Activated CD8-positive, alpha-beta memory T cell treated with anti-CD3 and anti-CD28 coated beads, Interleukin-2, amount 10 ng/mL, durations not matched to agents 7 days and 5 days (primary cell): ENCODE data around the gene TRAIP. TPM values are rescaled to one million over a fixed set of nuclear protein-coding genes. Genes with fewer than 3 reads are reported as not detected.
"Not testable (repeated sequence)": the region's sequence is repeated elsewhere in the genome, so short reads cannot be mapped to it uniquely, and the experiment has no call there.

Source experiments
- ATAC-seq: fragments of 150-1000 bp; cut with Tn5 transposase; one replicate; pipeline ENCODE4 v1.10.0; 2021; ENCODE audit warnings: moderate library complexity
- CTCF ChIA-PET: fragments of 350-600 bp; sonication (Branson Sonifier 250); formaldehyde crosslinking; loops from one replicate; lab custom pipeline; 2021; ENCODE audit warnings: antibody characterized with exemption; lab: Charles Lee
- DNase-seq: peaks from one replicate; pipeline ENCODE4 v3.0.0-alpha.2; 2020
- H3K27ac Mint-ChIP-seq: one replicate; pipeline ENCODE4 v1.8.0; 2021; ENCODE audit warnings: mild to moderate bottlenecking, mixed read lengths
- H3K27me3 Mint-ChIP-seq: one replicate; pipeline ENCODE4 v1.8.0; 2021; ENCODE audit warnings: mixed read lengths
- H3K36me3 Mint-ChIP-seq: one replicate; pipeline ENCODE4 v1.8.0; 2021; ENCODE audit warnings: mild to moderate bottlenecking, mixed read lengths
- H3K4me1 Mint-ChIP-seq: one replicate; pipeline ENCODE4 v1.8.0; 2021; ENCODE audit warnings: mixed read lengths
- H3K4me3 Mint-ChIP-seq: one replicate; pipeline ENCODE4 v1.8.0; 2021; ENCODE audit warnings: mild to moderate bottlenecking, moderate library complexity, mixed read lengths
- H3K9me3 Mint-ChIP-seq: one replicate; pipeline ENCODE4 v1.8.0; 2022; ENCODE audit warnings: low read depth, mixed read lengths
- total RNA-seq, 2 experiments: library from RNA; stranded (reverse); gene quantifications; one replicate each; pipeline ENCODE4 v1.2.3, GENCODE V29; 2021

Gene TRAIP
- total RNA-seq, 2 experiments from 2014 or later = 27.3 to 32.0 TPM

DNA sequence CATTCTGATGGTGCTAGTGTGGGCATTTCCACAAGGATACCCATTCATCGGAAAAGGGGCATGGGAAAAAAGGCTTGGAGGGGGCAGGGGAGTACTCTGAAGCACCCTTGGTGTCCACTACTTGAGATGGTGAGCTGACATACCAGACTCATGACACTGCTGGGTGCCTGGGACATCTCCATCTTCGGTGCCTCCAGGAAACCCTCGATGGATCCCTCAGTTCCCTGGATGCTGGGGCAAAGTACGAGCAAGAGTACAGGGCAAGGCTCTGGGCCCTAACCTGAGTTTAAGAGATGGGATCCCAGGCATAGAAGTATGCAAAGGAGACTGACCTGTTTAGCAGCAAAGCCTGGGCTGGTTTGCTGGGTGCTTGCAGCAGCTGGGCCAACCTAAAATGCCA is 64.8 kb downstream of the TRAIP start:
- CTCF ChIA-PET = interaction anchor here (0.7 to 3.0 kb wide), 3 partner anchors 11 to 47 kb away, joined by 3 to 16 read pairs (median 3); partner anchors contain the start of gene INKA1
- H3K4me3 Mint-ChIP-seq = no peak overlapping the region

GRCh38 chr3:49790626-49791411 is 65.5 kb downstream of the TRAIP start:
- no peak overlapping the region for H3K27ac Mint-ChIP-seq

More for the DNA sequence above, 64.8 kb downstream of the TRAIP start:
- DNase-seq (no peak), ATAC-seq (no peak)
- H3K27me3 Mint-ChIP-seq = no peaks in the 10 kb centered on the region
- no peak overlapping the region for H3K27ac Mint-ChIP-seq
- peaks cover 14% of the 10 kb centered on the region for H3K4me1 Mint-ChIP-seq
- no peaks in the 10 kb centered on the region for H3K36me3 Mint-ChIP-seq
- H3K9me3 Mint-ChIP-seq = no peaks in the 10 kb centered on the region

DNA sequence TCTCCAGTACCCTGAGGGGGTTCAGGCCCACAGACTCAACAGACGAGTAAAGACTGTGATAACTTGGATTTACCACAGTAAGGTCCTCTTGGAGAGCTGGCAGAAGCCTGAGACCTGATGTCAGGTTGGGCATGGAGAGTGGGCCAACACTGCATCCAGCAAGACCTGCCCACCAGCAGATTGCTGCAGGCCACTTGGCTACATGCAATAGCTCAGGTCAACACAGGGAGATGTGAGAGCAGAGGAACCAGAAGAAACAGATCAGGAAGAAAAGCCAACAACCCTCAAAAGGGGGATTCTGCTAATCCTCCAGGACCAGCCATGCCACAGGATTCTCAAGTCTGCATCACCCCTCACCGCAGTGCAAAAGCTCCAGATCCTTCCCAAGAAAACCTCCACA is 68.3 kb downstream of the TRAIP start:
- H3K4me3 Mint-ChIP-seq = no peak overlapping the region
- H3K4me1 Mint-ChIP-seq = peaks cover 26% of the 10 kb centered on the region
- no peak for DNase-seq
- H3K27ac Mint-ChIP-seq = no peak overlapping the region
- CTCF ChIA-PET = interaction anchor here (1.4 to 3.1 kb wide), 4 partner anchors 11 to 51 kb away, joined by 3 to 27 read pairs (median 12); partner anchors contain the start of genes CDHR4 and INKA1
- no peaks in the 10 kb centered on the region for H3K9me3 Mint-ChIP-seq
- ATAC-seq = no peak
- H3K36me3 Mint-ChIP-seq = peaks cover 10% of the 10 kb centered on the region
- no peaks in the 10 kb centered on the region for H3K27me3 Mint-ChIP-seq

More at GRCh38 chr3:49790626-49791411, 65.5 kb downstream of the TRAIP start:
- no peaks in the 10 kb centered on the region for H3K27me3 Mint-ChIP-seq
- H3K36me3 Mint-ChIP-seq = no peaks in the 10 kb centered on the region
- DNase-seq (no peak), ATAC-seq (no peak)
- H3K9me3 Mint-ChIP-seq = no peaks in the 10 kb centered on the region
- CTCF ChIA-PET = interaction anchor here (0.7 to 3.0 kb wide), 5 partner anchors 12 to 445 kb away, joined by 3 to 16 read pairs (median 3); partner anchors contain the start of gene INKA1
- H3K4me1 Mint-ChIP-seq = peaks cover 15% of the 10 kb centered on the region
- no peak overlapping the region for H3K4me3 Mint-ChIP-seq

GRCh38 chr3:49787536-49787935 is 68.8 kb downstream of the TRAIP start:
- no peak for ATAC-seq
- H3K27me3 Mint-ChIP-seq = no peaks in the 10 kb centered on the region
- no peak for DNase-seq
- no peaks in the 10 kb centered on the region for H3K9me3 Mint-ChIP-seq
- CTCF ChIA-PET = interaction anchor here (1.4 to 3.1 kb wide), 7 partner anchors 12 to 439 kb away, joined by 3 to 27 read pairs (median 5); partner anchors contain the start of genes CDHR4 and INKA1
- H3K4me1 Mint-ChIP-seq = peaks cover 26% of the 10 kb centered on the region
- no peak overlapping the region for H3K4me3 Mint-ChIP-seq
- H3K27ac Mint-ChIP-seq = no peak overlapping the region
- peaks cover 10% of the 10 kb centered on the region for H3K36me3 Mint-ChIP-seq

GRCh38 chr3:49787182-49787464 is 69.2 kb downstream of the TRAIP start:
- Mint-ChIP-seq H3K9me3 (no peaks in the 10 kb centered on the region), H3K4me1 (peaks cover 28% of the 10 kb centered on the region), H3K4me3 (peak overlapping the region; percentile 77), H3K27me3 (no peaks in the 10 kb centered on the region), H3K36me3 (peaks cover 12% of the 10 kb centered on the region), H3K27ac (peak overlapping the region; percentile 92)
- no peak for ATAC-seq
- CTCF ChIA-PET = interaction anchor here (1.4 to 3.1 kb wide), 7 partner anchors 12 to 439 kb away, joined by 3 to 27 read pairs (median 5); partner anchors contain the start of genes CDHR4 and INKA1
- no peak for DNase-seq

- Mint-ChIP-seq H3K27ac (peak within 1 kb of the TSS; percentile 92), H3K4me1 (peaks cover 28% of the 10 kb centered on the region), H3K9me3 (no peaks in the 10 kb centered on the region)
These were observed 69.8 kb downstream of the TRAIP start, which contains the start of gene IP6K1 for GRCh38 chr3:49786357-49787181. Gene IP6K1, minus strand, starts transcription at chr3:49786542. Its CDS starts 38,502 bp downstream, at chr3:49748040.

GRCh38 chr3:49785565-49786356 is 70.6 kb downstream of the TRAIP start:
- peak; percentile 54 for ATAC-seq
- H3K27me3 Mint-ChIP-seq = no peaks in the 10 kb centered on the region
- no peaks in the 10 kb centered on the region for H3K9me3 Mint-ChIP-seq
- peaks cover 18% of the 10 kb centered on the region for H3K36me3 Mint-ChIP-seq
- peak; percentile 58 for DNase-seq
- H3K4me3 Mint-ChIP-seq = peak overlapping the region; percentile 77
- H3K27ac Mint-ChIP-seq = peak overlapping the region; percentile 82
- CTCF ChIA-PET = interaction anchor here (1.0 to 3.1 kb wide), 7 partner anchors 17 to 441 kb away, joined by 3 to 27 read pairs (median 4); partner anchors contain the start of genes AMIGO3 and INKA1
- peaks cover 36% of the 10 kb centered on the region for H3K4me1 Mint-ChIP-seq

More at GRCh38 chr3:49786357-49787181, 69.8 kb downstream of the TRAIP start, which contains the start of gene IP6K1:
- H3K36me3 Mint-ChIP-seq = peaks cover 13% of the 10 kb centered on the region
- H3K27me3 Mint-ChIP-seq = no peaks in the 10 kb centered on the region
- peak; percentile 99 for ATAC-seq
- peak within 1 kb of the TSS; percentile 77 for H3K4me3 Mint-ChIP-seq
- DNase-seq = peak; percentile 100
- CTCF ChIA-PET = interaction anchor here (1.0 to 3.1 kb wide), 10 partner anchors 13 to 440 kb away, joined by 3 to 27 read pairs (median 4); partner anchors contain the start of genes AMIGO3, CDHR4 and INKA1

DNA sequence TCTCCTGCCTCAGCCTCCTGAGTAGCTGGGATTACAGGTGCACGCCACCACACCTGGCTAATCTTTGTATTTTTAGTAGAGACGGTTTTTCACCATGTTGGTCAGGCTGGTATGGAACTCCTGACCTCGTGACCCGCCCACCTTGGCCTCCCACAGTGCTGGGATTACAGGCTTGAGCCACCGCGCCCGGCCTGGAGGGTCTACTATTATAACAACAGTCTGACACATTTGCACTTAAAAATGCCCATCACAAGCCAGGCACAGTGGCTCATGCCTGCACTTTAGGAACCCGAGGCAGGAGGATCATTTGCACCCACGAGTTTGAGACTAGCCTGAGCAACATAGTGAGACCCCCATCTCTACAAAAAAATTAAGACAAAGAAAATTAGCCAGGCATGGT is 74.1 kb downstream of the TRAIP start:
- DNase-seq, ATAC-seq, H3K4me3 Mint-ChIP-seq, H3K9me3 Mint-ChIP-seq, CTCF ChIA-PET, H3K27me3 Mint-ChIP-seq, H3K27ac Mint-ChIP-seq: not testable (repeated sequence)
- H3K4me1 Mint-ChIP-seq = peaks cover 43% of the 10 kb centered on the region
- H3K36me3 Mint-ChIP-seq = peaks cover 28% of the 10 kb centered on the region

DNA sequence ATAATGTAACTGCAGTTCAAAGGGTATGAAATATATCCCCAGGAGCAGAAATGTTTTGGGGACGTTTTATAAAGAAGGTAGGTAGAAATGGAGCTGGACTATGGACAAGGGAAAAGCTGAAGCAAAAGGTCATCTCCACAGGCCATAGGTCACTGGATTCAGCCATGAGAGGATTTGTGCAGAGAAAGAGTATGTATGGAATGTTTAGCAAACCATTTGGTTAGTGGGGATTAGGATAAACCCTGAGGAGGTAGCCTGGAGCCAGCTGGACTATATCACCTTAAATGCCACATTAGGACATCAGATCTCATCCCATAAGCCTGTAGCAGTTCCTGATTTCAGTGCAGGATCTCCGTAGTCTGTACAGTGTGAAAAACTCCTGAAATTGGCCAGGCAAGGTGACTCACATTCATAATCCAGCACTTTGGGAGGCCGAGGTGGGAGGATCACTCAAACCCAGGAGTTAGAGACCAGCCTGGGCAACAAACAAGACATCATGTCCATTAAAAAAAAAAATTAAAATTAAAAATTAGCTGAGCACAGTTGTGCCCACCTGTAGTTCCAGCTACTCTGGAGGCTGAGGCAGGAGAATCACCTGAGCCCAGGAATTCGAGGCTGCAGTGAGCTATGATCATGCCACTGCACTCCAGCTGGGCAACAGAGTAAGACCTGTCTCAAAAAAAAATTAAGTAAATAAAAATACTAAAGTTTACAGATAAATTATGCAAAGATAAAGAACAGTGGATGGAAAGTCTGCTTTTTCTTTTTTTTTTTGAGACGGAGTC is 74.8 kb downstream of the TRAIP start:
- Mint-ChIP-seq H3K4me3 (no peak overlapping the region), H3K27ac (no peak overlapping the region), H3K4me1 (peaks cover 36% of the 10 kb centered on the region), H3K9me3 (no peaks in the 10 kb centered on the region), H3K27me3 (no peaks in the 10 kb centered on the region), H3K36me3 (peaks cover 32% of the 10 kb centered on the region)
- ATAC-seq (no peak), DNase-seq (no peak)
- CTCF ChIA-PET = interaction anchor here (0.6 kb wide), 1 partner anchor 18 kb away, joined by 3 read pairs; the partner anchor contains the start of gene CDHR4

DNA sequence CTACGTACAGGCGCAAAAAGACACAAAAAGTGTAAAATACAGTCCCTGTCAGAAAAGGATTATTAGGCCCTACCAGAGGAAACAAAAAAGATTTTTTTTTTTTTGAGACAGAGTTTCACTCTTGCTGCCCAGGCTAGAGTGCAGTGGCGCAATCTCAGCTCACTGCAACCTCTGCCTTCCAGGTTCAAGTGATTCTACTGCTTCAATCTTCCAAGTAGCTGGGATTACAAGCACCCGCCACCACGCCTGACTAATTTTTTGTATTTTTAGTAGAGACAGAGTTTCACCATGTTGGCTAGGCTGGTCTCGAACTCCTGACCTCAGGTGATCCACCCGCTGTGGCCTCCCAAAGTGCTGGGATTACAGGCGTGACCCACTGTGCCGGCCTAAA is 75.4 kb downstream of the TRAIP start:
- H3K27me3 Mint-ChIP-seq, DNase-seq, H3K4me3 Mint-ChIP-seq, H3K9me3 Mint-ChIP-seq, ATAC-seq, H3K27ac Mint-ChIP-seq: not testable (repeated sequence)
- CTCF ChIA-PET = interaction anchor here (0.6 kb wide), 1 partner anchor 19 kb away, joined by 3 read pairs; the partner anchor contains the start of gene CDHR4
- Mint-ChIP-seq H3K4me1 (peaks cover 35% of the 10 kb centered on the region), H3K36me3 (peaks cover 33% of the 10 kb centered on the region)

GRCh38 chr3:49780080-49780974 is 76.0 kb downstream of the TRAIP start:
- peaks cover 31% of the 10 kb centered on the region for H3K4me1 Mint-ChIP-seq
- CTCF ChIA-PET = interaction anchor here (0.8 kb wide), 1 partner anchor 22 kb away, joined by 3 read pairs; no protein-coding TSS in a partner anchor
- ATAC-seq (no peak), DNase-seq (no peak)
- peaks cover 32% of the 10 kb centered on the region for H3K36me3 Mint-ChIP-seq
- no peaks in the 10 kb centered on the region for H3K9me3 Mint-ChIP-seq
- H3K27me3 Mint-ChIP-seq = no peaks in the 10 kb centered on the region
- no peak overlapping the region for H3K4me3 Mint-ChIP-seq
- H3K27ac Mint-ChIP-seq = no peak overlapping the region
